HG03066 (cell line): Measurements from ENCODE around the gene ZFYVE9.
"Not testable (repeated sequence)": the region's sequence is repeated elsewhere in the genome, so short reads cannot be mapped to it uniquely, and the experiment has no call there.

Source experiments
- ATAC-seq: cut with Tn5 transposase; IDR thresholded peaks from one replicate; pipeline ENCODE4 v1.9.1; 2021; ENCODE audit warnings: low read depth; ENCODE audit not compliant: unreplicated experiment

Gene ZFYVE9

DNA sequence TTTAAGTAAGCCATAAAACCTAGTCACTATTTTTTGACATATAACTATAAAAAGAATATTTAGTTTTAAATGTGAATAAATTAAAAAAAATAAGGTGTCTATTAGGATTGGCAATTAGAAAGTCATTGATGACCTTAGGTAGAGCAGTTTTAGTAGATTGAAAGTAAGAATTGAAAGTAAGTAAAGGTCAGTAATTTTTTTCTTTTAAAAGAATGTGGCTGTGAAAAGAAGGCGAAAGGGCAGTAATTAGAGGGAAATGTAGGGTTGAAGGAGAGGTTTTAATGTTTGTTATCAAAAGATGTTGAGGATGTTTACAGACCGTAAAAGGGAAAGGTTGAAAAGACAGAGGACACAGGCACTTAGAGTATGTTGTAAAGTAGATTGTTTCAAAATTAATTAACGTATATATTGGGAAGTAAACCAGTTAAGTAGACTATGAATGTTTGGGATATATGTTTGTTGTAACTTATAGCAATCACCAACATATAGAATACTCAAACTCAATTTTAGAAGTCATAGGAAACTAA lies 41.0 kb downstream of the ZFYVE9 start:
- no peak for ATAC-seq

DNA sequence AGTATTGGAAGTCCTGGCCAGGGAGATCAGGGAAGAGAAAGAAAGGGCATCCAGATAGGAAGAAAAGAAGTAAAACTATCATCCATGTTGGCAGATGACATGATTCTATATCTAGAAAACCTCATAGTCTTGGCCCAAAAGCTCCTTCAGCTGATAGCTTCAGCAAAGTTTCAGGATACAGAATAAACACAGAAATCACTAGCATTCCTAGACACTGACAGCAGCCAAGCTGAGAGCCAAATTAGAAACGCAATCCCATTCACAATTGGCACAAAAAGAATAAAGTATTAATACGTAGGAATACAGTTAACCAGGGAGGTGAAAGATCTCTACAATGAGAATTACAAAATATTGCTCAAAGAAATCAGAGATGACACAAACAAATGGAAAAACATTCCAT lies 44.6 kb downstream of the ZFYVE9 start:
- ATAC-seq: no peak

- ATAC-seq: no peak
These were observed 48.1 kb downstream of the ZFYVE9 start for GRCh38 chr1:52189898-52190480.

GRCh38 chr1:52190500-52191252 lies 48.8 kb downstream of the ZFYVE9 start:
- no peak for ATAC-seq

DNA sequence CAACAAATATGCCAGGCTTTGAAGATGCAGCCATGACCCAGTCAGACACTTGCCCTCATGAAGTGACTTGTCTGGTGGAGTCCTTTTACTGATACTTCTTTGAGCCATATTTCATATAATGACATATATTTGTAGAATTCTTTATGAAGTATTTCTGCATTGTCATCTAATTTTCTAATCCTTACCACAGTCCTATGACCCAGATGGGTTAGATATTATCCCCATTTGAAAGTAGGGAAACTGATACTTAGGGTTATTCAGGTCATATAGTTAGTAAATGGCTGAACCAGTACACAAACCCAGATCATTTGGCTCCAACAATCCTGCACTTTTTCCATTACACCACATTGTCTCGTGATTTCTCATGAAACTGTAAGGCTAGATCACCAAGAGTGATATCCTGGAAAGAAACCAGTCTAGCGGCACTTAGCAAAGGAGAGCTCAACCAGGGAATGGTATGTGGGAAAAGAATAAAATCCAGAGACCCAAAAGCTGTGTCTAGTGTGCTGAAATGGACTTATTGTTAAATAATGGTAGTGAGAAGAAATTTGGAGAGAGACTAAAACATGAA lies 49.6 kb downstream of the ZFYVE9 start:
- ATAC-seq: no peak

GRCh38 chr1:52192024-52192423 lies 50.1 kb downstream of the ZFYVE9 start:
- no peak for ATAC-seq

DNA sequence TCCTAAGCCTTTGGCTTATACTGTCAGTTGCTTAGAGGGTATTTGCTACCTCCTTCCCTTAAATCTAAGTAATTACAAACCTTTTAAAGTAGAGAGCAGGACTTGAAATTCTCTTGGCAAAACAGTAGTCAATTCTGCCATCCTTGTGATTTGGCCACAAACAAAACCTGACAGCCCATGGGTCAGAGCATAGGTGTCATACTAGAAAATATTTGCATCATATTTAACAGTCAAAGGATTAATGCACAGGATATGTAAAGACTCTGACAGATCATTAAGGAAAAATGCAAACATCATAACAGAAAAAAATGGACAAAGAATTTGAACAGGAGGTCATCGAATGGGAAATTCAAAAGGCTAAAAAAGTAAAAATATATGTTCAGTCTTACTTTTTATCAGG lies 50.5 kb downstream of the ZFYVE9 start:
- ATAC-seq: no peak

DNA sequence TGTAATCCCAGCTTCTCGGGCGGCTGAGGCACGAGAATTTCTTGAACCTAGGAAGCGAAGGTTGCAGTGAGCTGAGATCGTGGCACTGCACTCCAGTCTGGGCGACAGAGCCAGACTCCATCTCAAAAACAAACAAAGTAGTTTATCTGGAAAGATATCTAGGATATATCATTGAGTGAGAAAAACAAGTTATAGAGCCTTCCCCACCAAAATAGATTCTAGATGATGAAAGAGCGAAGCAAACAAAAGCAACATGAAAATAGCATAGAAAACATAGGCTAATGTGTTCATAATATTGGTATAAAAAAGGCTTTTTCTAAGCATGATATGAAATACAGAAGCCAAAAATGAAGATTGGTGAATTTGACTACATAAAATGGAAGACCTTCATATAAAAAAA lies 52.1 kb downstream of the ZFYVE9 start:
- no peak for ATAC-seq

GRCh38 chr1:52195161-52195560 lies 53.3 kb downstream of the ZFYVE9 start:
- ATAC-seq: no peak

- no peak for ATAC-seq
These were observed 62.2 kb downstream of the ZFYVE9 start for GRCh38 chr1:52203935-52204625.

GRCh38 chr1:52204696-52205095 lies 62.8 kb downstream of the ZFYVE9 start:
- ATAC-seq: no peak

GRCh38 chr1:52206686-52207085 lies 64.8 kb downstream of the ZFYVE9 start:
- ATAC-seq: not testable (repeated sequence)

- ATAC-seq: no peak
These were observed 67.5 kb downstream of the ZFYVE9 start for GRCh38 chr1:52209429-52209828.

GRCh38 chr1:52210044-52210443 lies 68.2 kb downstream of the ZFYVE9 start:
- ATAC-seq: no peak

DNA sequence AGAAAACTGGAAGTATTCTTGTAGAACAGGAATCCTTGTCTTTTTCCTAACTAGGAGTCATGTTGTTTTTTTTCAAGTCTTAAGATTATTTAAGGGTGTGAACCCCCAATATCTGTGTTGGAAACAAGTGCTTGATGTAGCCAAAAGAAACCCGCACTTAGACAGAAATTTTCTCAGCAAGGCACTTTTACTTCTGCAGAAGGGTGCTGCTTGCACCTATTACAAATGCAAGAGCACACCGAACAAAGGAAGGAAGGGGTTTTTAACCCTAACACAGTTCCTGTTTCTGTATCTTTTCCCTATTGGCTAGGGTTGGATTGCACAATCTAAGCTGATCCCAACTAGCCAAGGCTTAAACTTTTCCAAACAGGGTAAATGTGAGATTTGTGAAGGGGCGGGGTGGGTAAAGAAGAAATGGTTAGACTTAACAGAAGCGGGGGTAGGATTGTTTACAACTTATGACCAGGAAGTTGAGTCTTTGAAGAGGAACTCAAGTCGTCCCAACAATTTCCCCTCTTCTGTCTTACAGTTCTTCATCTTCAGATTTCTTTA lies 75.1 kb downstream of the ZFYVE9 start:
- no peak for ATAC-seq

GRCh38 chr1:52225174-52225573 lies 83.3 kb downstream of the ZFYVE9 start:
- no peak for ATAC-seq

GRCh38 chr1:52229494-52229893 lies 87.6 kb downstream of the ZFYVE9 start:
- ATAC-seq: no peak

GRCh38 chr1:52233463-52233862 lies 91.6 kb downstream of the ZFYVE9 start:
- ATAC-seq: no peak

GRCh38 chr1:52234014-52234413 lies 92.1 kb downstream of the ZFYVE9 start:
- ATAC-seq: no peak

DNA sequence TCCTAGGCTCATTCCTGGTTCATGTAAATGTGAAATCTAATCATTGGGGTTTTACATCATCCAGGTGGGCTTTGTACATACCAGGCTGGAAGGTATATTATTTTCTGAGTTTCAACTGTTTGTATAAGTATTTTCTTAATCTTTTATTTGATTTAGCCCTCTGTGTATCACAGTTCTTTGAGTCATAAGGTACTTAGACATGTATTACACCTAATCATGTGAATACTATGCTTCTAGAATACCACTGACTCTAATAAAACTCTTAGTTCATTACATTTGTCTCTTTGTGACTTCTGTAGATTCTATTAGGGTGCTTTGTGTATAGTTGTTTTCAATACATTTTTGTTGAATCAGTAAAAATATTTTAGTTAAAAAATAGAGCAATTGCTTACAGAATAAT lies 92.8 kb downstream of the ZFYVE9 start:
- ATAC-seq: no peak

DNA sequence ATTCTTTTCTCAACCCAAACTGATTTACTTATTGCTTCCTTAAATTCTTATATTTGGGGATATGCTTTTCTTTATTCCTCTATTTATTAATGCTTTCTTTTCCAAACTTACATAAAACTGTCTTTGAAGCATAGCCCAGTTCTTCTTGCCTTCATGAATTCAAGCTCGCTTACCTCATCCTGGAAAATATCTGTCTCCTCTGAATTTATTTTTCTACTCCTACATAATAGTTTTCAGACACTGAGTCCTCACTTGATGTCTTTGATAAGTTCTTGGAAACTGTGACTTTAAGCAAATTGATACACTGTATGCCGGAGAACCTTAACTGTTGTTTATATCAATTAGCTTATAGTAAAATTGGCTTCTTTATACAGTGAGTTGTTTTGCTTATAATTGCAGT lies 93.8 kb downstream of the ZFYVE9 start:
- ATAC-seq: no peak
